HG03571 (cell line): ENCODE data around the gene CCDC50.

Experiments used
- ATAC-seq: cut with Tn5 transposase; IDR thresholded peaks from one replicate; pipeline ENCODE4 v1.9.1; 2021; ENCODE audit not compliant: unreplicated experiment

CCDC50 gene

DNA sequence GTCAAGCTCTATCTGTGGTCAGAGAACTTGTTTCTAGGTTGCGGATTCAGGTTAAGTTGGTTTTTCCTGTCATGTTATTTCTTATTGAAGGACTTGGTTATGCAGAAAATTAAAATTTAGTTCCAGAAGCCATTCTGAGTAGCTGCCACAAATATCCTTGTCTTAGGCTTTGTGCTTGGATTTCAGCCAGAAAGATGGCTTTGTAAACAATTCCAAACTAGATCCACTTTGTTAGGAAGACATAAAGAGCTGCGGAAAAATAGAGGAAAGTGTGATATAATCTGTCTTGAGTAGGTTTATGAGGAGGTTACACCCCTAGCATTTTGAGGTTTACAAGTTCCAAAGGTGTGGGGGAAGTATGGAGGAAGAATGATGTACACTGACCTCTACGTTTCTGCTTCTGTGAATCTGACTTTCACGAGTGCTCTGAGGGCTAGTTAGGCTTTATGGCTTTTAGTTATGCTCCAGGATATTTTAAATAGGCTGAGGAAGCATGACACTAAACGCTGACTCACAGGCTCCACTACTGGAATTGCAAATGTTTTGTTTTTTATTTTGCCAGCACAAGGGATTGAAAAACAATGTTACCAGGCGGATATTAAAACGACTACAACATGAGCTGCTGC, 47.4 kb downstream of the CCDC50 start:
- no peak for ATAC-seq

DNA sequence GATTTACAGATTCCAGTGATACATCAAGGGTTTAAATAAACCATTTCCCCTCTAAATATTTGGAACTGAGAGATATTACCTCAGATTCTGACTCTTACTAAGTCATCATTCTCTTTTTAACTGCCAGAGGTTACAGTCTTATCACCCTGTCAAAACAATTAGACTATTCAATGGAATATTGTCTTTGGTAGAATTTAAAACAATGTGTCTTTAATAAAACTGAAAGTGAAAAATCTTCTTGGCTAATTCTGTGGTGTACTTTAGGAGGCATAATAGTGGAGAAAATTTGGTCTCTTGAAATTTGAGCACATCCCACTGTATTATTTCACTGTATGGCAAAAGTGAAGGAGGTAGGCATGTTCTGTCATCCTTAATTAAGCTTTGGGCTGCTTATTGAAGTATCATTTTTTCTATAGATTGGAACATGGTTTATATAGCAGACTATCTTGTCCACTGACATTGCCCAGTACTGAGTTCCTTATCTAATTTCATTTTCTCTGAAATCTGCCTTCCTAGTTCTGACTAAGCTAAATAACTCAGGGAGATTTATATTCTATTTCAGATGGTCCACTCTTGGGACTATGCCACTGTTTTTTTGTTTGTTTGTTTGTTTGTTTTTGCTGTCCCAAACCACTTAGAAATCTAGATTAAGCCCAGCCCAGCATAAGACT, 49.1 kb downstream of the CCDC50 start:
- ATAC-seq = no peak

DNA sequence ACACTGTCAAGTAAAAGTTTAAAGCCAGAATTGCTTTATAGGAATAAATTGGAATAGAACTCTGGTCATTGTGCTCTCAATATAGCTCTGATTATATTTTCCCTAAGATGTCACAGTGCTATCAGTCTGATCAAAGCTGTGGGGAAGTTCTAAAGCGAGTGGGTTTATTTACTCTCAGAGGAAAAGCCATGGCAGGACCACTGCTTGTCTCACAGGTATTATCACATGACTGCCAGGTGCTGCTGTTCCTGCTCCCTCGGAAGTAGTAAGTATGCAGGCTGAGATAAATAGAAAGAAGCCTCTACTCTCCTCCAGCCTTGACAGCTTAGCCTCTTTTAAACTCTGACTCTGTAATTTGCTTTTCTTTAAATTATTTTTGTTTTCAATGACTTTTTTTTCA, 50.3 kb downstream of the CCDC50 start:
- no peak for ATAC-seq

DNA sequence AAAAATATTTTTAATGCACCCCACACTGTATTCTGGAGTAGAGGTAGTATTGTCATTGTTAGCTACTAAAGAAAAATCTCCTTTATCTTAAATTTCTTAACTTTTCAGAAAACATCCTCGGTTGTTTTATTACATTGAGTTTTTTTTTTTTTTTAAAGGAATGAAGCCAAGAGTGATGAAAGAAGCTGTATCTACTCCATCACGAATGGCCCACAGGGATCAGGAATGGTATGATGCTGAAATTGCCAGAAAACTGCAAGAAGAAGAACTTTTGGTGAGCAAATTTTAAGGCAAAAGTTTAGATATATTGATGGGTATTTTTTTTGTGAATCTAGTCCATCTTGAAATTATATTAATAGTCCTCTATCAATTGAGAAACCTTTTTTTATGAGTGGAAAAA, 50.8 kb downstream of the CCDC50 start:
- no peak for ATAC-seq

DNA sequence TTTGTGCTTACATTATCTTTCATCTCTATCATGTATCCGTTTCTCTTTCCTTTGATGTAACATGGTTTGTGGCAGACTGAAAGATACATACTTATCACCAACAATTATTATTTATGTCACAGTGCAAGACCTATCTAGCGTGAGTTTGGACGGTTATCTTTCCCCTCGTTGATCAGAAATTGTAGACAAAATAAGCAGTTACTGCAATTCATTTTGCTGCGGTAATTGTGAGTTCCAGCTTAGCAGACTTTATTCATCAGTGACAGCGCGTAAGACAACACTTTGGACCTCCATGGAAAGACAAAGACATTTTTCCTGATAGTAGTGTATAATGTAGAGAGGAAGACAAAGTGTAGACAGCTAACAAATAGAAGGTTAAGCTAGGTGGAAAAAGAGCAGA, 52.1 kb downstream of the CCDC50 start:
- ATAC-seq = no peak

DNA sequence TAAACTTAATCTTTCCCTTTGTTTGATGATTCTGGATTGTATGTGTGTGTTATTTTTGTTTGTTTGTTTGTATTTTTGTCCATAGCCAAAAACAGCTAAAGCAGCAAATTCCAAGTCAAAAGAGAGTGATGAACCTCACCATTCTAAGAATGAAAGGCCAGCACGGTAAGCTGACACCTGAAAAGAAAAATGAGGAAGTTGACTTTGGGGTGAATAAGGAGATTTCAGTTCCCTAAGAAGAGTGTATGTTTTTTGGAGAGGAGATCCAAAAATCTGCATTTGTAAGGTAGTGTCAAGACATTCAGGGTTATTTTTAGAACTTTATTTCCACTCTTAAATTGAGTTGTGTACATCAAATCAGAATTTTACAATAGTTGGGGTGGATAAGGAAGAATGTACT, 53.5 kb downstream of the CCDC50 start:
- ATAC-seq = no peak

DNA sequence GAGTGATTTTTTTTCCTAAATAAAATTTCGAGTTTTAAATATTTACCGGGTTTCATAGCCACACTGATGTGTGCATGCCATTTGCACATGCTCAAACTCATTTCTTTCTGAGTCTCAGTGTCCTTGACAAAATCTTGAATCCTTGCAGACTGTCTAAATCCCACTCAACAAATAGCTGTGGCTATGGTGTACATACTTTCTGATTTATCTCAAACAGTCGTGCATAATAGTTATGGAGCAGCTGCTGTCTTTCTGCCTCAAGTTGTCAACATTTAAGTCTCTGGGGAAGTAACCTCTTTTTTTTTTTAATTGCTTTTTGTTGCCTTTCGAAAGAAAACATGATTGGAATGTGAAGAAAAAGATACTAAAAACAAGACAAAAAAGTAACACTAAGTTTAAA, 53.9 kb downstream of the CCDC50 start:
- no peak for ATAC-seq

DNA sequence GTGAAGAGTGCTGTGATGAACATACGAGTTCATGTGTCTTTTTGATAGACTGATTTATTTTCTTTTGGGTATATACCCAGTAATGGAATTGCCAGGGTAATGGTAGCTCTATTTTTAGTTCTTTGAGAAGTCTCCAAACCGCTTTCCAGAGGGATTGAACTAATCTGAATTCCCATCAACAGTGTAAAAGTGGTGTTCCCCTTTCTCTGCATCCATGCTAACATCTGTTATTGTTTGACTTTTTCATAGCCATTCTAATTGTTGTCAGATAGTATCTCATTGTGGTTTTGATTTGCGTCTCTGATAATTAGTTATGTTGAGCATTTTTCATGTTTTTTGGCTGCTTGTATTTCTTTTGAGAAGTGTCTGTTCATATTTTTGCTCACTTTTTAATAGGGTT, 55.9 kb downstream of the CCDC50 start:
- no peak for ATAC-seq

DNA sequence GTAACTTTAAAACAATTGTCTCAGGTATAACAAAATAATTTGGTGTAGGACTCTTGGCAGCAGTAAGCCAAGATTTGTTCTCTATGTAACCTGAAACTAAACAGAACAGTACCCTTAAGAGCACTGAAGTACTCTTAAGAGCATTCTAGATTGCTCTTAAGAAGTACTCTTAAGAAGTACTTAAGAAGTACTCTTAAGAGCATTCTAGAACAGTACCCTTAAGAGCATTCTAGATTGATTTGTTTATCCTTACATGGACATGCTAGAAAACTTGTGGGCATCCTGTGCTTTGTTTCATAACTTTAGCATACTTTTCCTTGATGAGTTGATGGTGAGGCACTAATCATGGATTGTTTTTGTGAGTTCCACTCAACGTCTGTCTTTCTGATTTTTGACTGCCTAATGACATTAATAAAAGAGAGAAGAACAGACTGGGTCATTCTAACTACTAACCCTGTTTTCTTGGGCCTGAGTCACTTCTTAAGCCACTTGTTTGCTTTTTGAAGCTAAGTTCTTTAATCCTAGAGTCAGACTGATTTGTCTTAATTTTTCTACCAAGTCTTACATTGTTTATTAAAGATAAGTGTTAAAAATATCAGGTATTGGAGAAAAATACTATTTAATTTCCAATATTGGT, 58.4 kb downstream of the CCDC50 start:
- no peak for ATAC-seq

DNA sequence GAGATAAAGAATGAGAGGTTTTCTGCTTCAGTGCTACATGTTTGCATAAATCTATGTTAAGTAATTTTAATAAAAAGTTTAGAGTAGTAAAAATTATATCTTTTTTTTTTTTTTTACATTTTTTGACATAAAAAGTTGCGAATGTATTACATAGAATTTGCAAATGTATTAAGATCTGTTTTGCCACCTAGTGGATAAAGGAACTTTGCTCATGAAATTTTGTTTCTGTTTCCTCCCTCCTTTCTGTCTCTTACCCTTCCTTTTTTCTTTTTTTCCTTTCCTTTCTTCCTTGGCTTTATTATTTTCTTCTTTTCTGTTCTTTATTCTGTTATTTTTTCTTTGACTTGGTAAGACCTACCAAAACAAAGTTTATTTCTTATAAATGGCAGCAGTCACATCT, 59.6 kb downstream of the CCDC50 start:
- no peak for ATAC-seq

DNA sequence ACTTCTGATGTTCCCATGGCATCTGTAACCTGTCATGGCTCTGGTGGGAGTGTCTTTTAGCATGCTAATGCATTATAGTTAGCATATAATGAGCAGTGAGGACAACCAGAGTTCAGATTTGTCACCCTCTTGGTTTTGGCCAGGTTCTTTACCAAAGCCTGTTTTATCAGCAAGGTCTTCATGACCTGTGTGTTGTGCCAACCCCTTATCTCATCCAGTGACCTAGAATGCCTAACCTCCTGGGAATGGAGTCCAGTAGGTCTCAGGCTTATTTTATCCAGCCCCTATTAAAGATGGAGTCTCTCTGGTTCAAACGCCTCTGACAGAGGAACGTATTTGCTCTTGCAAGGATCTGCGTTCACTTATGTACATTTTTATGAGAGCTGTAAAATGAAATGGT, 61.4 kb downstream of the CCDC50 start:
- no peak for ATAC-seq

DNA sequence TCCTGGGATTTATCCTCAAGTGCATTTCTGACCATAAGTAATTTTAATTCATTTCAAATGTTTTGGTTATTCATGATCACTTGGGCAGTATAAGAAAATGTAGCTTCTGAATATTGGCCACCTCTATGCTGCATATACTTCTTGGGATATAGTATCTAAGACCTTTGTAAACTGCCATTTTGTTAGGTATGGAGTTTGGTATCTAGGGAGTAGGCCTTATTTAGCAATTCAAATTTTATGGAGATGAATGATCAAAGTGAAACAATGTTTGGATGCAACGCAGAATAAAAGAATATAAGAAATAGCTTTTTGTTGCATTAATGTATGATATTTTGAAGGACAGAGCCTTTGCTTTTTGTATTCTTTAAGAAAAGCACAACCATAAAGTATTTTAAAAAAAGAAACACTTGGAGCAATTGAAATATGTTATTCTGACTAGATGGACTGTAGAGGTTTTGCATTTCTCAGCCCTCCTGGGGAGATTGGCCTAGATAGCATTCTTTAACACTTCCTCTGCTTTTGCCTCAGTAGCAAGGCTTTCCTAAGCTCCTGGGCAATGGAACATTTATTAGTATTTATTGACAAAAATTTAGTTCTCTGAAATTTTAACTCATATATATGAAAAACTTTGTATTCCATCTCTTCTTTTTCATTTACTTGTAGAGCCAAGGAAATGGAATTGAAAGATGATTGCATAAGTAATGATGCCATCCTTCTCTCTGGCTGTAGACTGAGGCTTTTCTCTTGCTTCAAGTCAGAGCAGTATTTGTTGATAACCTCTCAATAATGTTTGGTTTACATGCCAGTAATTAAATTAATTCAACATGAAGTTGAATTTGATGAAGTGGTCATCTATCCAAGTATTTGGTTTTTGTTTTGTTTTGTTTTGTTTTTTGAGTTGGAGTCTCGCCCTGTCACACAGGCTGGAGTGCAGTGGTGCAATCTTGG, 62.9 kb downstream of the CCDC50 start:
- ATAC-seq = no peak

DNA sequence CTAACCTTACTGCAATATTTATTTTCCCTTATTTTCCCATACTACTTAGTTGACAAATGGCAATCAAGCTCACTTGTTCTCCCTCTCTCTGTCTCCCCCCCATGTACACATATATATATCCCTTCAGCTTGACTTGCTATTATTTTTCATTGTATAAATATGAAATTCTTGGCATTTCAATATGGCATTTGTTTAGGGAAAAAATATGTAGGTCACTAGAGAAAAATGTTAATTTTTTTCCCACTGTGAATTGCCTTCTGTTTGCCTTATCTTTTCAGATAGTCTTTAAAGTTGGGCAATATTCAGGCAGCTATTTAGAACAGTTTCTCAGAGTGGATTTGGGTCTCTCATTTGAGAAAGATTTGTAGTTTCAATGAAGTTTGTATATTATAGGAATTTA, 64.0 kb downstream of the CCDC50 start:
- no peak for ATAC-seq

DNA sequence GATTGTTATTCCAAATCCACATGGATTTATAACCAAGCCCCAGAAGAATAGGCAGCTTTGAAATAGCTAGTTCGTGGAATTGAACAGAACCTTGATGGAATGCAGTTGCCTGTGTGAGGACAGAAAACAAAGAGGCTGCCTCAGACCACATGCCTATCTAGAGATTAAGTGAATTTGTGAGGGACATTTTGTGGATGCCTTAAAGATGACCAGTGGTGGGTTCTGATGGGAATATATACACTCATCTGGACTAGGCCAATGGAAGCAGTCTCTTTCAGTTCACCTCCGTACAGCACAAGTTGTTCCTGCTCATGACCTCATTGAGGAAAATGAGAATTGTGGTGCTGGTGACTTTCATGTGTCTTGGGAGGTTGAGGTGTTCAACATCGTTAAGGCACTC, 68.6 kb downstream of the CCDC50 start:
- ATAC-seq = no peak

DNA sequence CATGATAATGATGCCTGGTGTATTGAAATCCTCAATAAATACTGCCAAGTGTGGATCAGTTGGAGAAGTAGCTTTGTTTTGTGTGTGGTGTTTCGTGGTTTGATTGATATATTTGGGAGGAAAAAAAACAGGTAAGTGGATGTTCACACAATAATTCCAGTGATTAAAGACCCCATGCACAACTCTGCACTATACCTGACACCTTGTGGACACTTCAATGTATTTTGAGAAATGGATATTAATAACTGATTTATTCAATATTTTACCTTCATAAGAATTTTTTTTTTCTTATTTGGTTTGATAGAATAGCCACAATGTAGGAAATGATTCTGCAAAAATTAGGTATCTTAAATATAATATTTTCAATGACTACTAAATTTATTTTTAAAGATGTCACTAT, 69.4 kb downstream of the CCDC50 start:
- no peak for ATAC-seq

DNA sequence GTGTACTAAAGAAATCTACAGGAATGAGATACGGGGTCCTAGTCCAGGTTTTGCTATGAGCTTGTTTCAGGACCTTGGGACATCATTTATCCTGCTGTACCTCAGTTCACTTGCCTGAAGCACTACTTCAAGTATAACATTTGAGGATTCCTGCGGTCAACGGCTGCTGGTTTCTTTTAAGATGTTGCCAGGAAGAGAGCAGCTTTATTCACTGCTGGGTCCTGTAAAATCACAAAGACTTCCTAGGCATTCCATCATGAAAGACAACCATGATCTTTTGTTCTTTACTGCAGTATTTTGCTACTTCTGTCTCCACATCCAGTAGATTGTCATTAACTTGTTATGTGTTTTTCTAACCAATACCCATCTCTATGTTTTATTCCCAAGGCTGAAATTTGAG, 70.7 kb downstream of the CCDC50 start:
- no peak for ATAC-seq

DNA sequence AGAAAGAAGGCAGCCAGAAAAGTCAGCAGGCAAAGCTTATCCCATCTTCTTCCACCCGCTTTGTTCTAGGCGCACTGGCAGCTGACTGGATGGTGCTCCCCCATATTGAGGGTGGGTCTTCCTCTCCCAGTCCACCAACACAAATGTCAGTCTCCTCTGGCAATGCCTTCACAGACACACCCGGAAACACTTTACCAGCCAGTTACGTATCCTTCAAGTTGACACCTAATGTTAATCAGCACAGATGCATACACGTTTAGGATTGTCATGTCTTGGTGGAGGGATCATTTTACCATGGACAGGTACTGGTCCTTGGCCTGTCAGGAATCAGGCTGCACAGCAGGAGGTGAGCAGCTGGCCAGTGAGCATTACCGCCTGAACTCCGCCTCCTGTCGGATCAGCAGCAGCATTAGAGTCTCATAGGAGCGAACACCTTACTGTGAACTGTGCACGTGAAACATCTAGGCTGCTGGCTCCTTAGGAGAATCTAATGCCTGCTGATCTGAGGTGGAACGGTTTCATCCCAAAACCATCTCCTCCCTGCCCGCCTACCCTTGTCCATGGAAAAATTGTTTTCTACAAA, 72.7 kb downstream of the CCDC50 start:
- ATAC-seq = no peak

DNA sequence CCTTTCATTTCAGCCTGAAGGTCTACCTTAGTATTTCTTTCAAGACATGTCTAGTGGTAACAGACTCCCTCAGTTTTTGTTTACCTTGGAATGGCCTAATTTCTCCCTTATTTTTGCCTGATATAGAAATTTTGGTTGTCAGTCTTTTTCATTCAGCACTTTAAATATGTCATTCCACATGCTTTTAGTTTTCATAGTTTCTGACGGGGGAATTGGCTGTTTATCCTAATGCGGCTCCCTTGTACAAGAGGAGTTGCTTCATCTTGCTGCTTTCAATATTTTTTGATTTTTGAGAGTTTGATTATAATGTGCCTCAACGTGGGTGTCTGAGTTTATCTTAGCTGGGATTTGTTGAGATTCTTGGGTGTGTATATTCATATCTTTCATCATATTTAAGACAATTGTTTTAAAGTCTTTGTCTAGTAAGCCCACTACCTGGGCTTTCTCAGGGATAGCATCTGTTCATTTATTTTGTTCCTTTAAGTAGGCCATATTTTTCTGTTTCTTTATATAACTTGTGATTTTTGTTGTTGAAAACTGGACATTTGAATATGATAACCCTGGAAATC, 80.7 kb downstream of the CCDC50 start:
- ATAC-seq = no peak

DNA sequence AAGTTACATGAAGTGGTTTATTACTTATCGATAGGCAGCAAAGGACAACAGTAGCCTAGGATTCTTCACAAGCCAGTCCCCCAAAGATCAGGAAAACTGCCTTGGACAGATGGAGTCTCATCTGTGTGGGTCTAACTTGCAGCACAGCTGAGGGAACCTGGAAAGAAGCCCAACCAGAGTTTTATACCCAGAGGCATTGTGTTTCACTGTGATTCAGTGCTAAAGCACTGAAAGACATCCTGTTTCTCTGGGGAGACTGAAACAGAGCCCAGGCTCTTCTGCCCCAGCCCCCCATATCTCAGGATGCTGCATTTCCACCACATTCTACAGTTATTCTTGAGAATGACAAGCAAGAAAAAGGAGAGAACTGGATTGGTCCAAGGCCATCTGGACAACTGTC, 83.6 kb downstream of the CCDC50 start:
- no peak for ATAC-seq

DNA sequence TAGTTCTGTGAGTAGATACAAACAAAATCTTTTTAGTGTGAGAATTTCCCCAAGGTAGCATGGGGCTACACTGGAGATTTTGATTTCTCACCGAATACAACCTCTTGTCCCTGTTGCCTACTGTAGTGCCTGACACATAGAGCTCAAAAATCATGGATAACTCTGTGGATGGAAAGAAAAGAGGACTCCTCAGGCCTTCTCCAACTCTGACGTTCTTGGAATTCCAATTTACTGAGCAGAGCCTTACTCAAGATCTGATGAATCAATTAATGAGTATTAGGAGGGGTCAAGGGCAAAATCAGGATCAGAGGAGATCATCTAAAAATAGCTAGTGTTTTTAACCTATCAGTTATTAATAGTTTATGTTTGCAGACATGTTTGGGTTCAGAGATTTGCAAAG, 85.1 kb downstream of the CCDC50 start:
- ATAC-seq = no peak

DNA sequence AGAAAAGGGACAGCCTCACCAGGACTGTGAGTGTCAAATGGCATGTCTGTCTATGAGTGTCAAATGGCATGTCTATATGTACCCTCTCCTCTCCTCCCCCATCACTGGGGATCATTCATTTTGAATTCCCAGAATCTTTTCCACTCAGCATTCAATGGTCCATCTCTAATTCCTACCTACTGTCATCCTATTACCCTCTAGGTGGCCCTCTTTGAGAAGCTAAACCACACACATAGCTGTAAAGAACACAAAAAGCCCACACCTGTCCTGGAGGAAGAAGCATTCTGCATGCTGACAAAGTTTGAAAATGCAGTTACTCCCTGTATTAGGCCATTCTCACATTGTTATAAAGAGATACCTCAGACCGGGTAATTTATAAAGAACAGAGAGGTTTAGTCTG, 85.5 kb downstream of the CCDC50 start:
- no peak for ATAC-seq
